ENCODE results near the gene SNTG2. TPM values are rescaled to one million over a fixed set of nuclear protein-coding genes. Genes with fewer than 3 reads are reported as not detected.

SNTG2 gene
- total RNA-seq, 2 experiments from 2014 or later = 0.25 to 0.57 TPM

GRCh38 chr2:1046067-1046466 is 95.4 kb downstream of the SNTG2 start:
- POLR2A ChIA-PET = no interaction called here
- Mint-ChIP-seq H3K4me1 (peaks cover 3% of the 10 kb centered on the region), H3K27ac (no peak overlapping the region), H3K36me3 (ENCODE audit: low read depth) (no peaks in the 10 kb centered on the region), H3K27me3 (peaks cover 14% of the 10 kb centered on the region), H3K9me3 (ENCODE audit: low read depth) (peaks cover 34% of the 10 kb centered on the region), H3K4me3 (no peak overlapping the region)
- DNase-seq (no peak), ATAC-seq (no peak)
- CTCF ChIA-PET = no interaction called here
- intact Hi-C loops (cut with DNase I, micrococcal nuclease) = no loop called here

- ATAC-seq (no peak), DNase-seq (no peak)
- peaks cover 3% of the 10 kb centered on the region for H3K4me1 Mint-ChIP-seq
These were observed 96.8 kb downstream of the SNTG2 start for GRCh38 chr2:1047485-1047884.

GRCh38 chr2:1049691-1050090 is 99.0 kb downstream of the SNTG2 start:
- H3K36me3 Mint-ChIP-seq (ENCODE audit: low read depth) = no peaks in the 10 kb centered on the region
- no peak for DNase-seq
- intact Hi-C loops (cut with DNase I, micrococcal nuclease) = no loop called here
- no peak overlapping the region for H3K27ac Mint-ChIP-seq
- ATAC-seq = no peak
- POLR2A ChIA-PET = no interaction called here
- peaks cover 17% of the 10 kb centered on the region for H3K27me3 Mint-ChIP-seq
- H3K9me3 Mint-ChIP-seq (ENCODE audit: low read depth) = peaks cover 24% of the 10 kb centered on the region
- CTCF ChIA-PET = no interaction called here
- no peak overlapping the region for H3K4me3 Mint-ChIP-seq
- H3K4me1 Mint-ChIP-seq = peaks cover 3% of the 10 kb centered on the region

More at GRCh38 chr2:1047485-1047884, 96.8 kb downstream of the SNTG2 start:
- Mint-ChIP-seq H3K27ac (no peak overlapping the region), H3K27me3 (peaks cover 14% of the 10 kb centered on the region), H3K9me3 (ENCODE audit: low read depth) (peaks cover 34% of the 10 kb centered on the region), H3K4me3 (no peak overlapping the region), H3K36me3 (ENCODE audit: low read depth) (no peaks in the 10 kb centered on the region)
- POLR2A ChIA-PET = no interaction called here
- CTCF ChIA-PET = no interaction called here
- intact Hi-C loops (cut with DNase I, micrococcal nuclease) = no loop called here

GRCh38 chr2:1051075-1051474 is 100.4 kb downstream of the SNTG2 start:
- ChIA-PET CTCF (interaction anchor here (1.8 kb wide), 1 partner anchor 13 kb away, joined by 5 read pairs; no protein-coding TSS in a partner anchor), POLR2A (no interaction called here)
- ATAC-seq (no peak), DNase-seq (no peak)
- Mint-ChIP-seq H3K36me3 (ENCODE audit: low read depth) (no peaks in the 10 kb centered on the region), H3K27me3 (peaks cover 17% of the 10 kb centered on the region), H3K4me3 (no peak overlapping the region), H3K9me3 (ENCODE audit: low read depth) (peaks cover 19% of the 10 kb centered on the region), H3K27ac (no peak overlapping the region), H3K4me1 (no peaks in the 10 kb centered on the region)
- intact Hi-C loops (cut with DNase I, micrococcal nuclease) = no loop called here

DNA sequence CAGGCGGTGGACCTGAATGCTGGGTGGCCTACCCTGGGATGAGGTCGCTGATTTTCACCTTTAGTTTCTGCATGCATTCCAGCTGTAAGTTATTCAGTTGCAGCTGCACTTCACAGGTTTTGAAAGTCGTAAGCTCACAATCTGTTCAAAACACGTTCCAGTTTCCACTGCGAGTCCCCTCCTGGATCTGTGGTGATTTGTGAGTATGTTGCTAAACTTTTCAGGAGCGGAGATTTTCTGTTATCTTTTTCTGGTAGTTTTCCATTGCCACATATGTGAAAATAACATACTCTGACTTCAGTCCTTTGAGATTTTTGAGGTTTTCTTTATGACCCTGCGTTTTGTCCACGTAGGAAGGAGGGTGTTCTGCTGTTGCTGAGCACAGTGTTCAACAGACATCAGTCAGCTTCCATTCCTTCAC is 102.1 kb downstream of the SNTG2 start:
- Mint-ChIP-seq H3K4me1 (no peaks in the 10 kb centered on the region), H3K27ac (no peak overlapping the region), H3K27me3 (peaks cover 12% of the 10 kb centered on the region), H3K36me3 (ENCODE audit: low read depth) (no peaks in the 10 kb centered on the region), H3K9me3 (ENCODE audit: low read depth) (peaks cover 5% of the 10 kb centered on the region), H3K4me3 (no peak overlapping the region)
- DNase-seq = no peak
- ChIA-PET POLR2A (no interaction called here), CTCF (interaction anchor here (1.1 kb wide), 1 partner anchor 11 kb away, joined by 3 read pairs; no protein-coding TSS in a partner anchor)
- no peak for ATAC-seq
- intact Hi-C loops (cut with DNase I, micrococcal nuclease) = no loop called here

- H3K36me3 Mint-ChIP-seq (ENCODE audit: low read depth) = no peaks in the 10 kb centered on the region
- intact Hi-C loops (cut with DNase I, micrococcal nuclease) = no loop called here
- no peak for ATAC-seq
- H3K9me3 Mint-ChIP-seq (ENCODE audit: low read depth) = peaks cover 5% of the 10 kb centered on the region
- DNase-seq = no peak
- peaks cover 12% of the 10 kb centered on the region for H3K27me3 Mint-ChIP-seq
- CTCF ChIA-PET = no interaction called here
- no peak overlapping the region for H3K27ac Mint-ChIP-seq
- H3K4me3 Mint-ChIP-seq = no peak overlapping the region
- H3K4me1 Mint-ChIP-seq = no peaks in the 10 kb centered on the region
- POLR2A ChIA-PET = no interaction called here
These were observed 103.1 kb downstream of the SNTG2 start for GRCh38 chr2:1053786-1054185.

- no peak for ATAC-seq
- Mint-ChIP-seq H3K9me3 (ENCODE audit: low read depth) (no peaks in the 10 kb centered on the region), H3K4me3 (no peak overlapping the region), H3K27me3 (peaks cover 7% of the 10 kb centered on the region), H3K4me1 (no peaks in the 10 kb centered on the region), H3K27ac (no peak overlapping the region), H3K36me3 (ENCODE audit: low read depth) (no peaks in the 10 kb centered on the region)
- intact Hi-C loops (cut with DNase I, micrococcal nuclease) = no loop called here
- DNase-seq = no peak
- CTCF ChIA-PET = no interaction called here
- POLR2A ChIA-PET = no interaction called here
These were observed 103.8 kb downstream of the SNTG2 start for GRCh38 chr2:1054399-1054798.

GRCh38 chr2:1055014-1055595 is 104.5 kb downstream of the SNTG2 start:
- ChIA-PET CTCF (no interaction called here), POLR2A (no interaction called here)
- H3K4me3 Mint-ChIP-seq = no peak overlapping the region
- no peaks in the 10 kb centered on the region for H3K36me3 Mint-ChIP-seq (ENCODE audit: low read depth)
- intact Hi-C loops (cut with DNase I, micrococcal nuclease) = no loop called here
- no peaks in the 10 kb centered on the region for H3K9me3 Mint-ChIP-seq (ENCODE audit: low read depth)
- peaks cover 4% of the 10 kb centered on the region for H3K27me3 Mint-ChIP-seq
- H3K4me1 Mint-ChIP-seq = no peaks in the 10 kb centered on the region
- DNase-seq = no peak
- no peak overlapping the region for H3K27ac Mint-ChIP-seq
- no peak for ATAC-seq

DNA sequence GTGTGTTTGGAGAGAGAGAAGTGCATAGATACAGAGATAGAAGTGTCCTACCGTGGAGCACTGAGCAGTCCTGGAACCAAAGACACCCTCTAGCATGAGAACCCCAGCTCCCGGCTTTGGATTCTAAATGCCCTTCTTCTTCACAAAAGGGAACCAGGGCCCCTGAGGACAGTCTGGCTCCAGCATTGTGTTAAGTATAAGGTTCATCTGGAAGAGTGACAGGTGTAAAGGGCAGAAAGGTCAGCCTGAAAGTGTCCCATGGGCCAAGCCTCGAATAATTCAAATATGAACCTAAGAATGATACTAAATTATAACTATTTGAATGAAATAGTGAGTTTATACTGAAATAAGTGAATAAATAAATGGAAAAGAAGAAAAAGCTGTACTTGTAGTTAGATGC is 109.7 kb downstream of the SNTG2 start:
- peaks cover 9% of the 10 kb centered on the region for H3K27me3 Mint-ChIP-seq
- DNase-seq (no peak), ATAC-seq (no peak)
- H3K4me1 Mint-ChIP-seq = no peaks in the 10 kb centered on the region
- H3K4me3 Mint-ChIP-seq = no peak overlapping the region
- no peaks in the 10 kb centered on the region for H3K9me3 Mint-ChIP-seq (ENCODE audit: low read depth)
- ChIA-PET POLR2A (no interaction called here), CTCF (interaction anchor here (0.7 kb wide), 1 partner anchor 39 kb away, joined by 3 read pairs; no protein-coding TSS in a partner anchor)
- intact Hi-C loops (cut with DNase I, micrococcal nuclease) = no loop called here
- H3K36me3 Mint-ChIP-seq (ENCODE audit: low read depth) = no peaks in the 10 kb centered on the region
- H3K27ac Mint-ChIP-seq = no peak overlapping the region

DNA sequence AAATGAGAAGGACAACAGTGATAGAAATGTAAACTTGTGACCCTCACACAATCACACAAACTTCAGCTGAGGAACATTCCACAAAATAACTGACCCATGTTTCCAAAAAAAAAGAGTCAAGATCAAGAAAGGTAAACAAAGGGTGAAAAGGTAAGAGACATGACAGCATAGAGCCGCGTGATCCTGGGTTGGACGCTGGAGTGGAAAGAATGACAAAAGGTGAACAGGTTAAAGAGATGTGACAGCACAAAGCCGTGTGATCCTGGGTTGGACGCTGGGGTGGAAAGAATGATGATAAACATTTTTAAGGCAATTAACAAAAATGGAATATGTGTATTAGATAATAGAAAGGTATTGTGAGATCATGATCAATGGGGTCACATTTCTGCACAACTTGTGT is 110.3 kb downstream of the SNTG2 start:
- ChIA-PET CTCF (interaction anchor here (1.1 kb wide), 1 partner anchor 17 kb away, joined by 3 read pairs; no protein-coding TSS in a partner anchor), POLR2A (no interaction called here)
- peaks cover 9% of the 10 kb centered on the region for H3K27me3 Mint-ChIP-seq
- no peaks in the 10 kb centered on the region for H3K4me1 Mint-ChIP-seq
- no peak overlapping the region for H3K27ac Mint-ChIP-seq
- no peaks in the 10 kb centered on the region for H3K9me3 Mint-ChIP-seq (ENCODE audit: low read depth)
- DNase-seq (no peak), ATAC-seq (no peak)
- no peaks in the 10 kb centered on the region for H3K36me3 Mint-ChIP-seq (ENCODE audit: low read depth)
- intact Hi-C loops (cut with DNase I, micrococcal nuclease) = no loop called here
- no peak overlapping the region for H3K4me3 Mint-ChIP-seq

- intact Hi-C loops (cut with DNase I, micrococcal nuclease) = no loop called here
- Mint-ChIP-seq H3K27me3 (peaks cover 6% of the 10 kb centered on the region), H3K4me3 (no peak overlapping the region), H3K36me3 (ENCODE audit: low read depth) (no peaks in the 10 kb centered on the region), H3K4me1 (no peaks in the 10 kb centered on the region), H3K27ac (no peak overlapping the region), H3K9me3 (ENCODE audit: low read depth) (no peaks in the 10 kb centered on the region)
- POLR2A ChIA-PET = no interaction called here
- DNase-seq (no peak), ATAC-seq (no peak)
- CTCF ChIA-PET = interaction anchor here (0.9 to 1.0 kb wide), 2 partner anchors 72 to 95 kb away, joined by 3 read pairs; no protein-coding TSS in a partner anchor
These were observed 117.6 kb downstream of the SNTG2 start for GRCh38 chr2:1068241-1068640.

DNA sequence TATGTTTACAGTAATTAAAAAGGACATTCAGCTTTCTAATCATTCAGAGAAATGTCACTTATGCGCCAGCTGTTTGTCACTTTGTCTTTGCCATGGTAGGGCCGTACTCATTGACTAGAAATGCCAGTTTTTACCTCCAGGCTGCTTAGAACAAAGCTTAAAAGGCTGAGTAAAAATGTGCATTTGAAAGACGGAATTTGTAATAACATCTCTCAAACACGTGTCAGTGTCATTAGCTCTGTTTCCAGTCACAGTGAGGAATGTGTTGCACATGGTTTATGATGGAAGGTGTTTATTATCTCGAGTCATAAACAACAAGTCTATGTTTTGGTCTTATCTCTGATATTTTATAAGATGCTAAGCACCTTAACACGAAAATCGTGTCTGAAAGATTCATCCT is 118.2 kb downstream of the SNTG2 start:
- H3K36me3 Mint-ChIP-seq (ENCODE audit: low read depth) = no peaks in the 10 kb centered on the region
- intact Hi-C loops (cut with DNase I, micrococcal nuclease) = no loop called here
- H3K9me3 Mint-ChIP-seq (ENCODE audit: low read depth) = no peaks in the 10 kb centered on the region
- no peaks in the 10 kb centered on the region for H3K4me1 Mint-ChIP-seq
- peaks cover 2% of the 10 kb centered on the region for H3K27me3 Mint-ChIP-seq
- ATAC-seq (no peak), DNase-seq (no peak)
- H3K4me3 Mint-ChIP-seq = no peak overlapping the region
- H3K27ac Mint-ChIP-seq = no peak overlapping the region
- POLR2A ChIA-PET = no interaction called here
- CTCF ChIA-PET = interaction anchor here (0.9 to 1.0 kb wide), 2 partner anchors 71 to 95 kb away, joined by 3 read pairs; no protein-coding TSS in a partner anchor

All from activated CD4-positive, alpha-beta T cell treated with anti-CD3 and anti-CD28 coated beads for 36 hours (primary cell).